OCI-LY3 (cell line): ENCODE data around the gene CHD8.

Source experiments
- CTCF ChIP-seq: fragments of 200-600, 300-600 bp; sonication (generic); IDR thresholded peaks from 2 replicates; pipeline ENCODE4 v1.5.1; 2014; ENCODE audit warnings: antibody characterized with exemption, low read length, low read depth
- EZH2phosphoT487 ChIP-seq: fragments of 200-600 bp; shearing (Covaris generic); IDR thresholded peaks from 2 replicates; pipeline ENCODE4 v1.6.1; 2018; ENCODE audit warnings: antibody characterized with exemption, mixed run types, low read depth

DNA sequence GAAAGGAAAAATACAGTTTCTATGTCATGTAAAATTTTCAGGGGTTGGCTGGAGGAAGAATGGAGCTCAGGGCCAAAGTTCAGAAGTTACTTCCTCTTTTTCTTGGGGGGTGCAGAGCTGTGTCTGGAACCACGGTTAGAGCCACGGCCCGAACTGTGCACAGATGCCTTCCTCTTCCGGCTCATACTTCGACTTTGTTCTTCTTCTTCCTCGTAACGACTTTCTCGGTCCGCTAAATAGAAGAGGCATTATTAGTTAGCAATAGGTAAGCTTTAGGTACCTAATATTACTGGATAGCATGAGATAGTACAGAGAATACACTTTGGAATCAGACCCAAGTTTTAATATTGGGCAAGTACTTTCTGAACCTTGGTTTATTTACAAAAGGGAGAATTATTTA is 103.3 kb downstream of the CHD8 start:
- no peak for TF ChIP-seq CTCF
- no peak for TF ChIP-seq EZH2phosphoT487
